RPMI7951 (cell line): ENCODE data around the gene ARHGAP10. TPM values are rescaled to one million over a fixed set of nuclear protein-coding genes. Genes with fewer than 3 reads are reported as not detected.
"Not testable (repeated sequence)": the region's sequence is repeated elsewhere in the genome, so short reads cannot be mapped to it uniquely, and the experiment has no call there.

Experiments
- DNase-seq: peaks from one replicate; pipeline ENCODE4 v3.0.0-alpha.2; 2012; ENCODE audit warnings: low read depth
- total RNA-seq: library from RNA; depleted of rRNA; stranded (reverse); fragments of >200 nt; shearing (Covaris generic); gene quantifications from 2 replicates; pipeline ENCODE4 v1.2.3, GENCODE V29; 2014

The ARHGAP10 gene
- total RNA-seq, 1 experiment from 2014 or later: 16.9 TPM

DNA sequence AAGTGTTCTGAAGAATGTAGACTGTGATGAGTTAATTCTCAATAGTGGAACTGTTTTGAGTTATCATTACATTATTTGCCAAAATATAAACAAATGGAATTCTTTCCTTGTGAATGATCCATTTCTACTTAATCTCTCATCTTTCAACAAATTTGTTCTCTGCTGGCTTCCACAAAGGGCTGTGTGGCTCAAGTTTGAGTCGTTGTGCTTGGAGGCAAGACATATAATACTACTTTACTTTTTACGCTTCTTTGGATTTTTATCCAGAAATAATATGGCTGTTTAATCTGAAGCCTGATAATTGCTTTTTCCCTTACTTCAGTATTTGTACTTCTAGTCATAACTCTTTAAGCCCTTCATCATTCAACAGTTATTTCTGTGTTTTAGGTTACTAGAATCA is 169.5 kb downstream of the ARHGAP10 start:
- no peak for DNase-seq

DNA sequence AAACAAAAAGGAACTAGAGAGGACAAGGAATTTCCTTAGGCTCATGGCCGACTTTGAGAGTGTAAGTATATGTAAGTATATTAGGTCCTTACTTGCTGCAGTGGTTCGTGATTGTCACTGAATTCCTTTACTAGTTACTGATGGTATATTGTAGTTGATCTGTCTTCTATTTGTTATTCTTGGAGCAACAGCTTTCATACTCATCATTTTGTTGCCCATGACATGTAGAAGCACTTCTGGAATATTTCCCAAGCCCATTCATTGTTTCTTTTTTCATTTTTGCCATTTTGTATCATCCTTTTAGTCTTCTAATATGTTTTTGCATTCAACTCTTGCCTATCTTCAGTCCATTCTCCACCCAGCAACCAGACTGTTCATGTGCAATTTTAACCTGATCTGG is 170.0 kb downstream of the ARHGAP10 start:
- DNase-seq: no peak

- DNase-seq: no peak
Measured at GRCh38 chr4:147909225-147909624, 177.3 kb downstream of the ARHGAP10 start.

GRCh38 chr4:147910315-147910714 is 178.4 kb downstream of the ARHGAP10 start:
- DNase-seq: no peak

DNA sequence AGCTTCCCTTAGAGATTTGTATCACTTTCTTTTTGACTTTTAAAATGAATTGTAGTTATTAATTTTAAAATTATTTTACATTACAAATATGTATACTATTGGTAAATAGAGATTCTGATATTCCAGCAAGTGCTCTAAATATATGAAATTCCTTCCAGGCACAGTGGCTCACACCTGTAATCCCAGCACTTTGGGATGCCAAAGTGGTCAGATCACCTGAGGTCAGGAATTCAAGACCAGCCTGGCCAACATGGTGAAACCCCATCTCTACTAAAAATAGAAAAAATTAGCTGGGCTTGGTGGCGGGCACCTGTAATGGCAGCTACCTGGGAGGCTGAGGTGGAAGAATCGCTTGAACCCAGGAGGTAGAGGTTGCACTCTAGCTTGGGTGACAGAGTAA is 180.2 kb downstream of the ARHGAP10 start:
- not testable (repeated sequence) for DNase-seq

GRCh38 chr4:147913137-147913536 is 181.2 kb downstream of the ARHGAP10 start:
- no peak for DNase-seq

GRCh38 chr4:147916351-147916750 is 184.5 kb downstream of the ARHGAP10 start:
- no peak for DNase-seq

DNA sequence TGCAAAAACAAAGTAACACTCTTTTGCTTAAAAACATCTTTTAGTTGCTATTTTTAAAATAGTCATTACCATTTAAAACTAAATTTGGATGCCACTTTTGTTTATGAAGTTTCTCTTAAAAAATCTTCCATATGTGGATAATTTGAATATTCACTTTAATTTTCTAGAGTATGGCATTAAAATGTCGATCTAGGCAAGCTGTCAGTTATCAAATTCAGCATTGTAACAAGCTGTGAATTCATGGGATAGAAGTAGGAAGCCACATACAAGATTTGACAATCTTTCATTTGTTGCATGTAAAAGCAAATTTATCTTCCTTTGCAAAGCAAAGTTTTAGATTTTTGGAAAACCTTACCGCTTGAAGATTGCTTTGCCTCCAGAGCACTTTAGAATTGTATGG is 191.5 kb downstream of the ARHGAP10 start:
- DNase-seq: no peak

DNA sequence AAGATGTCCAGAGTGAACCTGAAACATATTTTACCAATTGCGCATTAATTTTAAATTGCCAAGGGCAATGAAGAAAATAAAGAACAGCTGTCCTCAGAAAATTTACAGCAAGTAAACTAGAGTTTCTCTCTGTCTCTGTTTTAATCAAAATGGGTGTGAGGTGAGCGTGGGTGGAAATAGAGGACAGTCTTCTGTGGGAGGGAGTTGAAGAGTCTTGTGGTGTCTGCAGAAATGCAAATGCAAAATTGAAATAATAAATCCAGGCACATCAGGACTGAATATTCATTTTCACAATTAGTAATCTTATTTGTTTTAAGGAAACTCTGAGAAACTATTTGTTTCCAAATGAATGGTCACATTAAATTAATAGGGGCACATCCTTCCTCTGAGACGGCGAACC is 192.0 kb downstream of the ARHGAP10 start:
- DNase-seq: no peak

DNA sequence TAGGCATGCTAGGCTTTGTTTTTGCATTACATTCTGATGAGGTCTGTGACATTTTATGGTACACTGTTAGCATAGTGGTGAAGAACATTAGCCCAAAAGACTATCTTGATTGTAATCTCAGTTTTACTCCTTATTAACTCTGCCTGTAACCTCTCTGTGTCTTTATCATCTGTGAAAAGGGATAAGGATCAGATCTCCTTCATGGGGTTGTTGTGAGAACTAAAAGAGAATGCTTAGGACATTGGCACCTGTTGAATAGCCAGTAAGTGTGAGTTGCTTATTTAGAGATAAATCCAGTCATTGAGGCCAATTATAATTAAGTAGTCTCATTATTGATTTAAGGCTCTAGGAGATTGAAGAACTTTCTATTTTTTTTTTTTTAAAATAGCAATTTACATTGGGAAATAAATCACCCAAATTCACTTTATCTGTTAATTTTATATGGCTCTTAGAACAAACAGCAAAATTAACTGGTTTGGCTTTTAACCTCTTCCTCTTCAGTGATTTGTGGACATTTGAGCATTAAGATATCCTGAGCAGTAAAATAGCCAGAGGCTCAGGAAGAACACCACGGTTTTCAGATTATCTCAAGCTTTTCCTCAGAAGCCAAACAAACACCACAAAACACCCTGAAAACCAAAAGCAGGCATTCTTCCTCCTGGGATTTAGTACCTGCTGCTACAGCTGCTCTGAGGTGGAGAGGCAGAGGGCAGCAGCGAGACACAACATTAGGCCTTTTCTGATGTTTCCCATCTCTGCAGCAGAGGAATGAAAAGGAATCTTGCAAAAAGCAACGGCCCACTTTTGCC is 192.9 kb downstream of the ARHGAP10 start:
- DNase-seq: peak; percentile 7

GRCh38 chr4:147927377-147928137 is 195.7 kb downstream of the ARHGAP10 start:
- DNase-seq: peak; percentile 1

GRCh38 chr4:147928400-147928799 is 196.5 kb downstream of the ARHGAP10 start:
- DNase-seq: no peak

- DNase-seq: no peak
Measured at GRCh38 chr4:147929746-147930145, 197.9 kb downstream of the ARHGAP10 start.

GRCh38 chr4:147933316-147933715 is 201.4 kb downstream of the ARHGAP10 start:
- no peak for DNase-seq

DNA sequence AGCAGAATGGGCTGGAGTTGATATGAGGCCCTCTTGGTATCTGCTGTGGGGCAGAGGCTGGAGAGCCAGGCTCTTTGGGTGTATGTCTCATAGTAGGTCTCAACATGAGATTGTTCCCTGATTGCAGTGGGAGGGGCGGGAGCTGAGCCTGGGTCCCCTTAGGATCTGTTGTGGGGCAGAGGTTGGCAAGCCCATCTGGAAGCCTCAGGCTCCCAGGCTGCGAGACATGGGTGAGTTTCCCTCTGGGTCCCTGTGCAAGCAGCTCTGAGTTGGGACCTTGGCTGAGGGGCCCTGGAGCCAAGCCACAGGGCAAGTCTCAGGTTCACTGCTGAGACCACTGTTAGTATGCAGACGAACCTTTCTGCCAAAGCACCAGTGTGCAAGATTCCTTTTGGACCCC is 201.9 kb downstream of the ARHGAP10 start:
- DNase-seq: no peak

- DNase-seq: no peak
Measured at GRCh38 chr4:147938496-147938895, 206.6 kb downstream of the ARHGAP10 start.

DNA sequence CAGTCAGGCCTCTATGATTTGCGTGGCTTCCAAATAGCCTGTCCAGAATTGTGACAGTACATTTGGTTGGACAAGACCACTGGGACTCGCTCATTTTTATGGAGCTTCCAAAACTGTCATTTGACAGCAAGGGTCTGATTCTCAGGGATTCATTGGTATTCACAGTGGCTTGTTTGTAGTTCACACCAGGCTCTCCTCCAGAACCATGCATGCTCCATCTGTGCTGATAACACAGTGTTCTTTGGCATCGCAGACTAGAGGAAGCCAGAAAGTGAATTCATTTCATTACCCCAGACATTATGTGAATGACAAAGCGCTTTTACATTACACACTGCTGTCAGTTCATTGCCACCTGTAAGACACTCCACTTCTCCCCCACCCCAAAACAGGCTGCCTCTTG is 208.3 kb downstream of the ARHGAP10 start:
- no peak for DNase-seq

- no peak for DNase-seq
Measured at GRCh38 chr4:147941373-147941772, 209.5 kb downstream of the ARHGAP10 start.

DNA sequence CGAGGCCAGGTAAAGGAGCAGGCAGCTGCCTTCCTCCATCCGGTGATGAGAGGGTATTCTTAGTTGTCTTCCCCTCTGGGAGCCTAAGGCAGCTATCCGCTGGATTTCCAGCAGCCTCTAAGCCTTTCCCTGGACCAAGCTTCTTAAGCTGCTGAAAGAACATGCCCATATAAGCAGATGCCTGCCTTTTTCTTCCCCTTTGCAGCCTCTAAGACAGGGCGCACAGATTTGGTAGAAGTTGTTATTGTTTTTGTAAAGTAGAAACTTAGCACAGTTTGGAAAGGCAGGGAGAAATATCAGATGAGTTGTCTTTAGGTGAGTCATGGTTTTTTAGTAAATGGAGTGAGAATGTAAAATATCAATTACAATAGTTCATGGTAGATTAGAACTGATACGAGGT is 210.8 kb downstream of the ARHGAP10 start:
- no peak for DNase-seq

DNA sequence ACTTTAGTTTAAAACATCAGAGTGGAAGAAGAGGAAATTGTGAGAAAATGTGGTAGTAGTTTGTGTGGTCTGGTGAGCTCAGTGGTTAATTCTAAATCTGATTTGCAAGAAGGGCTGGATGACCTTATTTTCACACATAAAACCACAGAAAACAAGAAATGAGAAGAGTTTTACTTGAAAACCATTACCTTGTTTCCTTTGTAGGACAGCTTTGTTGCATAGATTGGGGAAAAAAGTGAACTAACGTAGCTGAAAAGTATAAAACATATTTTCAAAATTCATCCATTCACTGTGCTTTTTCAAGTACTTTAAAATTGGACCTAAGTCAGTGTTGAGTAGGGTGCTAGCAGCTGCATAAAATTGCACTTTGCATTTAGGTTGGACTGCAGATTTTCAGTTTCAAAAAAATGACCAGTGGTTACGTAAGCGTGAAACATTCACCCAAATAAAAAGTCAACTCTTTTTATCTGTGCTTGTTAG is 211.3 kb downstream of the ARHGAP10 start:
- DNase-seq: no peak

DNA sequence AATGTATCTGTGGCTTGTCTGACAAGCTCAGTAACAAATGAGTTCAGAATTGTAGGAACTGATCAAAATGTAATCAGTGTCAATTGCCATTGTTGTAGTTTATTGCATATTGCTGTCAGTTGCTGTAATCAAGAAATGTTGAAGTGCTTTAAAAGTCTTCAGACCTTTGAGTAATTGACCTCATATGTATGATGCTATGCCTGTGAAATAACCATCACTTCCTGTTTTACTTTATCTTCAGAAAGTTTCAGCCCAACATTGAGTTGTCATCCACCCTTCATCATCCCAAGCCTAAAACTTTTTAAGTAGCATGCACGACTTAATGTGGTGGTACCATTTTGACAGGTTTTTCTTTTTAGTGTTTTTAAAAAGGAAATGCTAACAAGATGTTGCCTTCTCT is 212.4 kb downstream of the ARHGAP10 start:
- no peak for DNase-seq

GRCh38 chr4:147944670-147945260 is 212.9 kb downstream of the ARHGAP10 start:
- DNase-seq: no peak

DNA sequence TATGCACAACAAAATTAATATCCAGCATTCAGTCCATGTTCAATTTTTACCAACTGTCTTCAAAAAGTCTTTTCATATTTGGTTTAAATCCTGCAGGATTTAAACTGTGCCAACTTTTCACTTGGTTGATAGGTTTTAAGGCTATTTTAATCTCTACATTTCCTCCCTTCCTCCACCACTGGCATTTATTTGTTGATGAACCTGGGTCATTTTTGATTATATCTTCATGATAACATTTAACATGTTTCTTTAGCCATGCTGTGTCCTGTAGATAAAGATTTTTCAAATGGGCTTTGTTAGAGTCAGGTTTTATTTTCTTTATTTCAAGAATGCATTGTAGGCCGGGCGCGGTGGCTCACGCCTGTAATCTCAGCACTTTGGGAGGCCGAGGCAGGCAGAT is 216.4 kb downstream of the ARHGAP10 start:
- DNase-seq: no peak
